ENCODE measurements around the gene HIVEP1. TPM values are rescaled to one million over a fixed set of nuclear protein-coding genes. Genes with fewer than 3 reads are reported as not detected.

Gene HIVEP1
- total and polyA plus RNA-seq, 2 of the 8 experiments (the other 6 are each of a cell fraction or from before 2014, with no cell fraction given), result 22.6 to 23.1 TPM

Other genes starting within 250 kb of the HIVEP1 start
- gene ADTRP, start 233.5 kb upstream of the HIVEP1 start, total RNA-seq (2021; fragmentation: NEBNext Ultra II Directional; extraction: Animal tissue kit (Norgen Biotek cat#: 25700)), result 0.45 TPM in 1 of 2 replicates, not detected in the other
- 0.08 and 0.24 TPM in 2 replicates for gene ADTRP, start 233.5 kb upstream of the HIVEP1 start, polyA plus RNA-seq (2011; rRNA removed)